Dermis blood vessel endothelial cell (primary cell): ENCODE measurements around the gene CRTC1. TPM values are rescaled to one million over a fixed set of nuclear protein-coding genes. Genes with fewer than 3 reads are reported as not detected.
"Not testable (repeated sequence)": the region's sequence is repeated elsewhere in the genome, so short reads cannot be mapped to it uniquely, and the experiment has no call there.

Experiments used
- DNase-seq: peaks from one replicate; pipeline ENCODE4 v3.0.0; 2010
- total RNA-seq: library from RNA; depleted of rRNA; stranded (reverse); fragments of >200 nt; gene quantifications from 2 replicates; pipeline ENCODE4 v1.2.3, GENCODE V29; 2014

CRTC1 gene
- total RNA-seq, 1 donor from 2014 or later, result 1.2 TPM

DNA sequence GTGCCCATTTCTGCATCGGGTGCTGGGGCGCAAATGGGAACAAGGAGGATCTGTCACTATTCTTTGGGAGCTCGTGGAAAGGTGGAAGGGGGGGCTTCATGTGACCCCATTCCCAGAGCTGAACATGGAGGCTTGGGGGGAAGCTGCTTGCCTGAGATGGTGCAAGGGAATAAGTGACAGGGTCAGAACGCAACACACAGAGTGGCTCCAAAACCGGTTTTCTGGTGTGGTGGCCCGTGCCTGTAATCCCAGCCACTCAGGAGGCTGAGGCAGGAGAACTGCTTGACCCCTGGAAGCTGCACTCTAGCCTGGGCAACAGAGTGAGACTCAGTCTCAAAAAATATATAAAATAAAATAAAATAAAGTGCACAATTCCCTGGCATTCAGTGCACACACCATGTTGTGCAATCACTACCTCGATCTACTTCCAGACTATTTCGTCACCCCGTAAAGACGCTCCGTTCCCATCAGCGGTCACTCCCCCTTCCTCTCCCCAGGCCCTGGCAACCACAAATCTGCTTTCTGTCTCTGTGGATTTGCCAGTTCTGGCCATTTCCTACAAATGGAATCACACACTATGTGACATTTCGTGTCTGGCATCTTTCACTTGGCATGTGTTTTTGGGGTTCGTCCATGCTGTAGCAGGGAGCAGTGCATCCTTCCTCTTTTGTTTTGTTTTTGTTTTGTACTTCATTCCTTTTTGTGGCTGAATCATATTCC is 125.8 kb downstream of the CRTC1 start:
- no peak for DNase-seq

DNA sequence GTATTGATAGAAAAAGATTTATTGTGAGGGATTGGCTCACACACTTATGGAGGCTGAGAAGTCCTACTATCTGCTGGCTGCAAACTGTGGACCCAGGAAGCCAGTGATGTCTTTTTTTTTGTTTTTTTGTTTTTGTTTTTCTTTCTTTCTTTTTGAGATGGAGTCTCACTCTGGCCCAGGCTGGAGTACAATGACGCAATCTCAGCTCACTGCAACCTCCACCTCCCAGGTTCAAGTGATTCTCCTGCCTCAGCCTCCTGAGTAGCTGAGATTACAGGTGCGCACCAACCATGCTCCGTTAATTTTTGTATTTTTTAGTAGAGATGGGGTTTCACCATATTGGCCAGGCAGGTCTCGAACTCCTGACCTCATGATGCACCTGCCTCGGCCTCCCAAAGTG is 128.2 kb downstream of the CRTC1 start:
- DNase-seq, result not testable (repeated sequence)

DNA sequence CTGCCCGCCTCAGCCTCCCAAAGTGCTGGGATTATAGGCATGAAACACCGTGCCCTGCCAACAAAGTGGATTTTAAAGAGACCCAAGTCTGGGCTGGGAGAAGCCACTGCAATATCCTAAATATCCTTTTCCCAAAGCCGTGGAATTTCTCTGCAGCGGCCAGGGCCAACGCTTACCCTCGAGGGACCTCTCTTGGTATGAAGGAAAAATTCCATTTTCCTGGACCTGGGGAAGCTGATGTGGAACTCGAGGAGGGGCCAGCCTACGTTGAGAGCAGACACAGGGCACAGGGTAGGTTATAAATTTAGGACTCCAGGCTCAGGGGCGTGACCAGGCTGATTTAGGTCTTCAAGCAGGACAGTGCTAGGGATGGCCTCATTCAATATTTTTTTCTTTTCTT is 130.6 kb downstream of the CRTC1 start:
- DNase-seq, result peak; percentile 33

DNA sequence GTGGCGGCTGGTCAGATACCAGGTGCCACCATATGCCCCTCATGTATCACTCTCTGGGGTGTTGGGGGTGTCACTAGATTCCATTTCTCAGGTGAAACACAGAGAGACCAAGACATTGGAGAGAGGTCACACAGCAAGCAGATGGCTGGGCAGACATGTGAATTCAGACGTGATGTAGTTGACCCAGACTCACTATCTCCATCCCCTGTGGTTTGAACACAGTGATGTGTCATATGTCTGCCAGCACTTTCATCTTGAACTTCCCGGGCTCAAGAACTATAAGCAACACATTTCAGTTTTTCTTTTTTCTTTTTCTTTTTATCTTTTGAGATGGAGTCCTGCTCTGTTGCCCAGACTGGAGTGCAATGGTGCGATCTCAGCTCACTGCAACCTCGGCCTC is 132.2 kb downstream of the CRTC1 start:
- no peak for DNase-seq

DNA sequence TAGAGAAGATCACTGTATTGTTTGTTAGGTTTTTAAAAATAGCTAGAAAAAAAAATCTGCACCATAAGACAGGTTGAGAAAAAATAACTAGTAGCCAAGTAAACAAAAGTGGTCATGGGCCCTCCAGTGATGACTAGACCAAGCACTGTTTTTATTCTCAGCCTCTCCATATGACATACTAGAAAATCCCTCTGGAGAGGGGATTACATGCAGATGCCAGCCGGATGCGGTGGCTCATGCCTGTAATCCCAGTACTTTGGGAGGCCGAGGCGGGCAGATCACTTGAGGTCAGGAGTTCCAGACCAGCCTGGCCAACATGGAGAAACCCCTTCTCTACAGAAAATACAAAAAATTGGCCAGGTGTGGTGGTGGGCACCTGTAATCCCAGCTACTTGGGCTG is 133.2 kb downstream of the CRTC1 start:
- not testable (repeated sequence) for DNase-seq

DNA sequence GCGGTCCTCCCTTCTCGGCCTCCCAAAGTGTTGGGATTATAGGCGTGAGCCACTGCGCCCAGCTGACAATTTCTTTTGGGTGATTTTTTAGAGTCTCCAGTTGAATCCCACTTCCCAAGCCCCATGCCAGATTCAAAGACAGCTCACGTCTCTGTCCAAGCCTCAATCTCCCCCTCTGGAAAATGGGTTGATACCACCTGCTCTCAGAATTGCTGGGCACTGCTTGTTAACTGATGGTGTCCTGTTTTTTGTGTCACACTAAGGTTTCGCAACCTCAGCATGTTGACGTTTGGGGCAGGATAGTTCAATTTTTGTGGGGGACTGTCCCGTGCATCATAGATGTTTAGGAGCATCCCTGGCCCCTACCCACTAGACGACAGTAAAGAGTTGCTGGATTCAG is 134.1 kb downstream of the CRTC1 start:
- DNase-seq, result no peak

DNA sequence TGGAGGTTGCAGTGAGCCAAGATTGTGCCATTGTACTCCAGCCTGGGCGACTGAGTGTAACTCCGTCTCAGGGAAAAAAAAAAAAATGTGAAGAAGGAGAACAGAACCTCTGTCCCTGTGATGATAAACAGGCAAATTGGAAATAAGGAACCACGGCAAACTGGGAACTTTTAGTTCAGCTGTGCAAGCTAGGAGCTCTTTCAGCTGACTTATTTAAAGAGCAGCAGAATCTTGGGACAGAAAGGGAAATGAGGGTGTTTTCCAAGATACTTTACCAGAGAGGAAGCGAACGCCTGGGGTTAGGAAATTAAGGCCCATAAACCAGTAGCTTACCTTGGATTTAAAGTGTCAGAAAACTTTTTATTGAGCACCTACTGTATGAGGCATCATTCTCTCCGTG is 145.3 kb downstream of the CRTC1 start:
- no peak for DNase-seq

DNA sequence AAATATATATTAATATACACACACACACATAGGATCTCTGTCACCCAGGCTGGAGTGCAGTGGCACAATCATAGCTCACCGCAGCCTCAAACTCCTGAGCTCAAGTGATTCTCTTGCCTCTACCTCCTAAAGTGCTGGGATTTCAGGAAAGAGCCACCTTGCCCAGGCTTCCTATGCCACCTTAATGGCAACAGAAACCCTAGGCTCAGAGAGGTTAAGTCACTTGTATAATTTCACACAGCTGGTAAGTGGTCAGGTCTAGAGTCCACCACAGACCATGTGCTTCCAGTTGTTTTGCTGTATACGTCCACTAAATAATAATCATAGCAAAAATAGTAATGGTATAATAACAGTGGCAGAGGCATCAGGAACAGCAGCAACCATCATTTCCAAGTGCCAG is 147.0 kb downstream of the CRTC1 start:
- DNase-seq, result no peak

DNA sequence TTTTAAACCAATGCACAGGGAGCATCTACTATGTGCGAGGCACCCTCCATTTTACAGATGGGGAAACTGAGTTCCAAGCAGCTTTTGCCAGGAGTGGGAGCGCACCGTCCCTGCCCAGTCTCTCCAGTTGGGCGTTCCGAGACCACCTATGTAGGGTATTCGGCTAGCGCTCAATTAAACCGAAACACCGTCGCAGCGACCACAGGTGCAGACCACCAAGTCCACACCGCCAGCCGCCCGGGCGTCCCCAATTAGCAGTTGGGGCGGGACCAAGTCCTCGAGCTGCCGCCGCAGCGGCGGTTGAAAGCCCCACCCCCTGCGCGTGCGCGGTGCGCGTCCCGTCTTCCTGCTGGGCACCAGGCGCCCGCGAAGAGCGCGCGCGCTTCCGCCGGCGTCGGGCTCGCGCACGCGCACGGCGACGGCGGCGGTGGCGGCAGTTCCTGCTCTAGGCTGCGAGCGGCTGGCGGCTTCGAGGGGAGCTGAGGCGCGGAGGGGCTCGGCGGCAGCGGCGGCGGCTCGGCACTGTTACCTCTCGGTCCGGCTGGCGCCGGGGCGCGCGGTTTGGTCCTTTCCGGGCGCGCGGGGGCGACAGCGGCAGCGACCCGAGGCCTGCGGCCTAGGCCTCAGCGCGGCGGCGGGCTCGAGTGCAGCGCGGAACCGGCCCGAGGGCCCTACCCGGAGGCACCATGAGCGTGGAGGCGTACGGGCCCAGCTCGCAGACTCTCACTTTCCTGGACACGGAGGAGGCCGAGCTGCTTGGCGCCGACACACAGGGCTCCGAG is 148.2 kb downstream of the CRTC1 start, which contains the start of gene UPF1:
Gene UPF1, plus strand, starts transcription at position 436 of the 782 bp plus-strand sequence. Its CDS starts 251 bp downstream, at position 687.
- DNase-seq, result peak; percentile 96

Other genes with a start within 250 kb of the CRTC1 start
- 35.4 and 69.7 TPM in 2 replicates for gene ISYNA1, start 245.5 kb upstream of the CRTC1 start, total RNA-seq
- gene ELL, start 161.6 kb upstream of the CRTC1 start, total RNA-seq, result 12.3 and 14.8 TPM in 2 replicates
- gene FKBP8, start 140.1 kb upstream of the CRTC1 start, total RNA-seq, result 216 and 253 TPM in 2 replicates
- gene KXD1, start 125.8 kb upstream of the CRTC1 start, total RNA-seq, result 58.0 and 91.2 TPM in 2 replicates
- 755 and 1,061 TPM in 2 replicates for gene UBA52, start 111.8 kb upstream of the CRTC1 start, total RNA-seq
- 75.5 and 91.2 TPM in 2 replicates for gene REX1BD, start 94.9 kb upstream of the CRTC1 start, total RNA-seq
- not detected in 2 replicates for gene CRLF1, start 76.9 kb upstream of the CRTC1 start, total RNA-seq
- gene TMEM59L, start 70.8 kb upstream of the CRTC1 start, total RNA-seq, result under 0.01 TPM in 1 of 2 replicates, not detected in the other
- 1.9 and 9.1 TPM in 2 replicates for gene KLHL26, start 46.7 kb upstream of the CRTC1 start, total RNA-seq
- not detected in 2 replicates for gene COMP, start 107.6 kb downstream of the CRTC1 start, total RNA-seq
- 100 and 107 TPM in 2 replicates for gene UPF1, start 148.3 kb downstream of the CRTC1 start, total RNA-seq
- 1.0 and 1.3 TPM in 2 replicates for gene CERS1, start 212.5 kb downstream of the CRTC1 start, total RNA-seq
- gene COPE, start 235.7 kb downstream of the CRTC1 start, total RNA-seq, result 215 TPM in 2 replicates
- 57.9 and 63.5 TPM in 2 replicates for gene DDX49, start 236.0 kb downstream of the CRTC1 start, total RNA-seq